ENCODE measurements around the gene OR10AG1. TPM values are rescaled to one million over a fixed set of nuclear protein-coding genes. Genes with fewer than 3 reads are reported as not detected.

Gene OR10AG1, protein sequence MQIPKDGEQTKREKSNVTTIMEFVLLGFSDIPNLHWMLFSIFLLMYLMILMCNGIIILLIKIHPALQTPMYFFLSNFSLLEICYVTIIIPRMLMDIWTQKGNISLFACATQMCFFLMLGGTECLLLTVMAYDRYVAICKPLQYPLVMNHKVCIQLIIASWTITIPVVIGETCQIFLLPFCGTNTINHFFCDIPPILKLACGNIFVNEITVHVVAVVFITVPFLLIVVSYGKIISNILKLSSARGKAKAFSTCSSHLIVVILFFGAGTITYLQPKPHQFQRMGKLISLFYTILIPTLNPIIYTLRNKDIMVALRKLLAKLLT
- polyA plus RNA-seq (not detected in 2 replicates), polyA minus RNA-seq (not detected in 2 replicates)

DNA sequence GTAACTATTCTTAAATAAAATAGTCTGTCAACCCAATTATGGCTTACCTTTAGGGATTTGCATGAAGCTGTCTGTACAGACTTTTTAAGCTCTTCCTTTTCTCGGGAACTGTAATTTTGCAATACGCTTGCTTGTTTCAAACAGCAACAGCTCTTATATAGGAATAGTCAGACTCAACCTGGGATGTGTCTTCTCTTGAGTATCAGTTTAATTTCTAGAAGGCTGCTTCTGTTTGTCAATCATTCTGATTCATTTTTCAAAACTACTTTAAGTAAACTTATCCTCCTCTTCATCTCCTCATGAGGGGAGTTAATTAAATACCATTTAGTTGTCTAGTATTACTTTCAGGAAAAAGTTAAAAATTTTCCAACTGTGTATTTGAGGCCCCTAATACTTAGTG is at the start of gene OR10AG1:
Gene OR10AG1, minus strand, starts transcription at position 101 of the 400 bp plus-strand sequence. Its CDS starts 38 bp downstream, at position 63.
- no peaks in the 10 kb centered on the region for H3K79me2 ChIP-seq (replicated peaks; ENCODE audit: insufficient read depth, low read length)
- TF ChIP-seq, protein P1, sequence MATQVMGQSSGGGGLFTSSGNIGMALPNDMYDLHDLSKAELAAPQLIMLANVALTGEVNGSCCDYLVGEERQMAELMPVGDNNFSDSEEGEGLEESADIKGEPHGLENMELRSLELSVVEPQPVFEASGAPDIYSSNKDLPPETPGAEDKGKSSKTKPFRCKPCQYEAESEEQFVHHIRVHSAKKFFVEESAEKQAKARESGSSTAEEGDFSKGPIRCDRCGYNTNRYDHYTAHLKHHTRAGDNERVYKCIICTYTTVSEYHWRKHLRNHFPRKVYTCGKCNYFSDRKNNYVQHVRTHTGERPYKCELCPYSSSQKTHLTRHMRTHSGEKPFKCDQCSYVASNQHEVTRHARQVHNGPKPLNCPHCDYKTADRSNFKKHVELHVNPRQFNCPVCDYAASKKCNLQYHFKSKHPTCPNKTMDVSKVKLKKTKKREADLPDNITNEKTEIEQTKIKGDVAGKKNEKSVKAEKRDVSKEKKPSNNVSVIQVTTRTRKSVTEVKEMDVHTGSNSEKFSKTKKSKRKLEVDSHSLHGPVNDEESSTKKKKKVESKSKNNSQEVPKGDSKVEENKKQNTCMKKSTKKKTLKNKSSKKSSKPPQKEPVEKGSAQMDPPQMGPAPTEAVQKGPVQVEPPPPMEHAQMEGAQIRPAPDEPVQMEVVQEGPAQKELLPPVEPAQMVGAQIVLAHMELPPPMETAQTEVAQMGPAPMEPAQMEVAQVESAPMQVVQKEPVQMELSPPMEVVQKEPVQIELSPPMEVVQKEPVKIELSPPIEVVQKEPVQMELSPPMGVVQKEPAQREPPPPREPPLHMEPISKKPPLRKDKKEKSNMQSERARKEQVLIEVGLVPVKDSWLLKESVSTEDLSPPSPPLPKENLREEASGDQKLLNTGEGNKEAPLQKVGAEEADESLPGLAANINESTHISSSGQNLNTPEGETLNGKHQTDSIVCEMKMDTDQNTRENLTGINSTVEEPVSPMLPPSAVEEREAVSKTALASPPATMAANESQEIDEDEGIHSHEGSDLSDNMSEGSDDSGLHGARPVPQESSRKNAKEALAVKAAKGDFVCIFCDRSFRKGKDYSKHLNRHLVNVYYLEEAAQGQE (IDR thresholded peaks at IDR 0.05; ENCODE audit: borderline replicate concordance): no peak
- TF ChIP-seq CTCF (IDR thresholded peaks at IDR 0.05; ENCODE audit: poor library complexity, severe bottlenecking) (no peak), SMC3 (conservative IDR thresholded peaks at IDR 0.05; ENCODE audit: poor library complexity) (no peak), EZH2 (IDR thresholded peaks at IDR 0.05; ENCODE audit: borderline replicate concordance, insufficient read depth, low read length, poor library complexity, severe bottlenecking) (no peak), POLR2AphosphoS5 (IDR thresholded peaks at IDR 0.05) (no peak), TAF1 (IDR thresholded peaks at IDR 0.05; ENCODE audit: low read depth) (no peak), MXI1 (conservative IDR thresholded peaks at IDR 0.05; ENCODE audit: poor library complexity, severe bottlenecking) (no peak), EP300 (conservative IDR thresholded peaks at IDR 0.05; ENCODE audit: poor library complexity, severe bottlenecking) (no peak), RAD21 (conservative IDR thresholded peaks at IDR 0.05) (no peak)
- H3K36me3 ChIP-seq (ENCODE audit: insufficient read depth, low read length): no peaks in the 10 kb centered on the region
- no peaks in the 10 kb centered on the region for H3K9me3 ChIP-seq (ENCODE audit: low read length)
- no peaks in the 10 kb centered on the region for H4K20me1 ChIP-seq (ENCODE audit: insufficient read depth)
- H3F3A ChIP-seq (ENCODE audit: insufficient read depth, low read length, poor library complexity, severe bottlenecking): no peaks in the 10 kb centered on the region
- no peak within 1 kb of the TSS for H3K9ac ChIP-seq (ENCODE audit: low read length)
- no peak within 1 kb of the TSS for H3K4me2 ChIP-seq (ENCODE audit: low read length)
- no peaks in the 10 kb centered on the region for H3K9me2 ChIP-seq (ENCODE audit: insufficient read depth, low read length)
- no peaks in the 10 kb centered on the region for H3K27me3 ChIP-seq (ENCODE audit: insufficient read depth, low read depth, low read length)
- H2AFZ ChIP-seq (ENCODE audit: low read depth, low read length): no peak within 1 kb of the TSS
- no peak within 1 kb of the TSS for H3K4me3 ChIP-seq (ENCODE audit: low read length)
- H3K27ac ChIP-seq (ENCODE audit: low read length): no peak within 1 kb of the TSS

DNA sequence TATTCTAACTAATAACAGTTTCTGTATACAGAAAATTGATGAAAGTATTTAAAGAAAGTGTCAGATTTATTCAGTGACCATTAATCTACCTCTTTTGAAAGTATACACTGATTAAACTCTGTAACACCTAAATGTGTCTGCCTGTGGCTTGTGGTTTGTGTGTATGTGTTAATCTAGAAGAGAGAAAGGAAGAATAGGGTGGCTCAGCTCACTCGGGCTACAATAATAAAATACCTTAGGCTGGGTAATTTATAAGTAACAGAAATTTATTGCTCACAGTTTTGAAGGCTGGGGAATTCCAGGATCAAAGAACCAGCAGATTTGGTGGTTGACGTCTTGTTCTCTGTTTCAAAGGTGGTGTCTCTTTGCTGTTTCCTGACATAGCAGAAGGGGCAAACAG is 44.1 kb upstream of the OR10AG1 start:
- TF ChIP-seq, protein P1 (IDR thresholded peaks at IDR 0.05; ENCODE audit: borderline replicate concordance): no peak
- no peak for TF ChIP-seq TAF1 (IDR thresholded peaks at IDR 0.05; ENCODE audit: low read depth)
- TF ChIP-seq POLR2AphosphoS5 (IDR thresholded peaks at IDR 0.05): no peak
- no peaks in the 10 kb centered on the region for H3F3A ChIP-seq (ENCODE audit: insufficient read depth, low read length, poor library complexity, severe bottlenecking)
- H3K9me2 ChIP-seq (ENCODE audit: insufficient read depth, low read length): no peaks in the 10 kb centered on the region
- H3K9ac ChIP-seq (ENCODE audit: low read length): no peak overlapping the region
- H3K27ac ChIP-seq (ENCODE audit: low read length): no peak overlapping the region
- H3K27me3 ChIP-seq (ENCODE audit: insufficient read depth, low read depth, low read length): no peaks in the 10 kb centered on the region
- no peaks in the 10 kb centered on the region for H3K9me3 ChIP-seq (ENCODE audit: low read length)
- no peak overlapping the region for H2AFZ ChIP-seq (ENCODE audit: low read depth, low read length)
- no peaks in the 10 kb centered on the region for H3K79me2 ChIP-seq (replicated peaks; ENCODE audit: insufficient read depth, low read length)
- H3K4me3 ChIP-seq (ENCODE audit: low read length): no peak overlapping the region
- H3K4me2 ChIP-seq (ENCODE audit: low read length): no peak overlapping the region
- no peaks in the 10 kb centered on the region for H4K20me1 ChIP-seq (ENCODE audit: insufficient read depth)
- H3K36me3 ChIP-seq (ENCODE audit: insufficient read depth, low read length): no peaks in the 10 kb centered on the region

Data from neural cell (in vitro differentiated cells).